Keratinocyte (primary cell): Measurements from ENCODE around the gene BICDL1. TPM values are rescaled to one million over a fixed set of nuclear protein-coding genes. Genes with fewer than 3 reads are reported as not detected.
A peak's percentile ranks its signal among the peaks of the same experiment; 100 is the strongest.

ENCODE experiments used
- DNase-seq: peaks from one replicate; pipeline ENCODE4 v3.0.0-alpha.2; 2011; ENCODE audit warnings: low read depth, missing footprints, low spot score
- FAIRE-seq: peaks from 2 replicates; lab custom pipeline; 2011; peaks lifted over from hg19 to GRCh38; lab: Jason Lieb, UNC
- H2AFZ ChIP-seq: 2 replicates; pipeline ENCODE4 v1.6.0; 2012; ENCODE audit warnings: low read length, control low read depth, inconsistent platforms; ENCODE audit not compliant: control insufficient read depth
- H3K27ac ChIP-seq: 2 replicates; pipeline ENCODE4 v1.5.1; 2011; ENCODE audit warnings: low read length; ENCODE audit not compliant: control insufficient read depth, insufficient read depth
- H3K27me3 ChIP-seq: 3 replicates; pipeline ENCODE4 v1.6.0; 2011; ENCODE audit warnings: low read length; ENCODE audit not compliant: control insufficient read depth, insufficient read depth; ENCODE audit errors: extremely low read depth
- H3K36me3 ChIP-seq, 2 experiments: 2 replicates in 1 of 2; 3 replicates in 1 of 2; pipeline ENCODE4 v1.5.1; 2011; ENCODE audit warnings: low read length in 2 of 2, mild to moderate bottlenecking in 1 of 2; ENCODE audit not compliant: control insufficient read depth in 2 of 2, insufficient read depth in 2 of 2; ENCODE audit errors: extremely low read depth in 1 of 2
- H3K4me1 ChIP-seq: 3 replicates; pipeline ENCODE4 v1.5.1; 2011; ENCODE audit warnings: low read length; ENCODE audit not compliant: control insufficient read depth, insufficient read depth; ENCODE audit errors: extremely low read depth
- H3K4me2 ChIP-seq: 3 replicates; pipeline ENCODE4 v1.6.0; 2011; ENCODE audit warnings: low read depth, low read length; ENCODE audit not compliant: control insufficient read depth, insufficient read depth; ENCODE audit errors: extremely low read depth
- H3K4me3 ChIP-seq, 3 experiments: fragments of 200-600 bp in 1 of 3; sonication (generic) in 1 of 3; 2 replicates in 2 of 3; 3 replicates in 1 of 3; pipeline ENCODE4 v1.5.1; 2011 to 2016; ENCODE audit warnings: low read length in 3 of 3, mild to moderate bottlenecking in 3 of 3, control low read depth in 2 of 3, inconsistent platforms in 1 of 3, low read depth in 1 of 3, mixed read lengths in 1 of 3, mixed run types in 1 of 3, moderate library complexity in 1 of 3; ENCODE audit not compliant: control insufficient read depth in 2 of 3, insufficient read depth in 2 of 3; ENCODE audit errors: extremely low read depth in 1 of 3
- H3K79me2 ChIP-seq: 2 replicates; pipeline ENCODE4 v1.6.0; 2012; ENCODE audit warnings: low read length; ENCODE audit not compliant: control insufficient read depth, insufficient read depth
- H3K9ac ChIP-seq: 3 replicates; pipeline ENCODE4 v1.6.0; 2011; ENCODE audit warnings: low read length; ENCODE audit not compliant: control insufficient read depth, insufficient read depth; ENCODE audit errors: extremely low read depth
- H3K9me1 ChIP-seq: 3 replicates; pipeline ENCODE4 v1.6.0; 2011; ENCODE audit warnings: low read length; ENCODE audit not compliant: control insufficient read depth, insufficient read depth; ENCODE audit errors: extremely low read depth
- H3K9me3 ChIP-seq: 2 replicates; pipeline ENCODE4 v1.5.1; 2012; ENCODE audit warnings: low read depth, low read length; ENCODE audit not compliant: control insufficient read depth
- H4K20me1 ChIP-seq: 3 replicates; pipeline ENCODE4 v1.6.0; 2011; ENCODE audit warnings: low read length; ENCODE audit not compliant: control insufficient read depth, insufficient read depth; ENCODE audit errors: extremely low read depth
- CTCF ChIP-seq, 3 experiments: IDR thresholded peaks in 1 of 3; conservative IDR thresholded peaks in 1 of 3; optimal IDR thresholded peaks in 1 of 3; 2 replicates in 2 of 3; 3 replicates in 1 of 3; pipeline versions ENCODE3 to v1.5.1; 2011; ENCODE audit warnings: low read length in 3 of 3, mild to moderate bottlenecking in 3 of 3, moderate library complexity in 2 of 3, control low read depth in 1 of 3, inconsistent platforms in 1 of 3; ENCODE audit not compliant: insufficient read depth in 2 of 3; ENCODE audit errors: extremely low read depth in 1 of 3
- EZH2 ChIP-seq: IDR thresholded peaks from one replicate; pipeline ENCODE4 v1.6.1; 2012; ENCODE audit warnings: inconsistent platforms, mild to moderate bottlenecking, low read length, moderate library complexity
- dilution Hi-C: fragments of 300-500 bp; cut with MboI; formaldehyde crosslinking; loops from one replicate; pipeline ENCODE4 v1.7.0; 2020; ENCODE audit warnings: low sequenced_read_pairs; ENCODE audit not compliant: extremely low pct_ligation_motif_present
- polyA plus RNA-seq, 5 experiments: library from polyadenylated mRNA; depleted of rRNA in 3 of 5; stranded (reverse) in 3 of 5; stranded (forward) in 1 of 5; unstranded in 1 of 5; fragments of >200 nt; gene quantifications; 1 replicate in 1 of 5; 2 replicates in 3 of 5; 3 replicates in 1 of 5; pipeline versions ENCODE4 v1.2.1 to v1.2.3, GENCODE V29; 2011 to 2012; ENCODE audit warnings: missing spikeins in 2 of 5, low read depth in 1 of 5, low replicate concordance in 1 of 5

BICDL1 gene
- polyA plus RNA-seq, 1 donor (not counting 4 experiments of a cell fraction or from before 2014, with no cell fraction given) = 6.4 TPM

- H3K9me1 ChIP-seq = peaks cover 2% of the 10 kb centered on the region
- H3K36me3 ChIP-seq = peaks cover 37 to 54% of the 10 kb centered on the region in 2 experiments
- no peak overlapping the region for H3K4me3 ChIP-seq
- H4K20me1 ChIP-seq = peaks cover 26% of the 10 kb centered on the region
- dilution Hi-C loops = no loop called here
- H3K4me1 ChIP-seq = peaks cover 26% of the 10 kb centered on the region
- no peak overlapping the region for H3K4me2 ChIP-seq
- H3K27me3 ChIP-seq = no peaks in the 10 kb centered on the region
- H3K9me3 ChIP-seq = no peaks in the 10 kb centered on the region
- DNase-seq = no peak
- no peak for FAIRE-seq
- no peak overlapping the region for H3K9ac ChIP-seq
- no peak overlapping the region for H2AFZ ChIP-seq
- TF ChIP-seq CTCF (optimal IDR thresholded peaks at IDR 0.05 in 1 of 3, IDR thresholded peaks at IDR 0.05 in 1 of 3, conservative IDR thresholded peaks at IDR 0.05 in 1 of 3; ENCODE audit: extremely low read depth in 1 of 3, insufficient read depth in 2 of 3, low read length in 3 of 3) (no peak), EZH2 (no peak)
- H3K79me2 ChIP-seq = peaks cover 60% of the 10 kb centered on the region
- H3K27ac ChIP-seq = no peak overlapping the region
Observed at GRCh38 chr12:120100630-120101029, 111.6 kb downstream of the BICDL1 start.

- Histone ChIP-seq H3K4me1 (peaks cover 26% of the 10 kb centered on the region), H4K20me1 (peaks cover 30% of the 10 kb centered on the region), H3K27ac (peak overlapping the region; percentile 28), H2AFZ (no peak overlapping the region), H3K4me3 (no peak overlapping the region), H3K4me2 (peak overlapping the region; percentile 9), H3K9me3 (no peaks in the 10 kb centered on the region), H3K27me3 (no peaks in the 10 kb centered on the region), H3K9me1 (peaks cover 2% of the 10 kb centered on the region), H3K79me2 (peaks cover 64% of the 10 kb centered on the region), H3K9ac (peak overlapping the region; percentile 30), H3K36me3 (peaks cover 34 to 54% of the 10 kb centered on the region in 2 experiments)
- TF ChIP-seq CTCF (optimal IDR thresholded peaks at IDR 0.05 in 1 of 3, IDR thresholded peaks at IDR 0.05 in 1 of 3, conservative IDR thresholded peaks at IDR 0.05 in 1 of 3; ENCODE audit: extremely low read depth in 1 of 3, insufficient read depth in 2 of 3, low read length in 3 of 3) (no peak), EZH2 (no peak)
- dilution Hi-C loops = no loop called here
- no peak for DNase-seq
- no peak for FAIRE-seq
Observed at GRCh38 chr12:120101182-120101581, 112.1 kb downstream of the BICDL1 start.
